ENCODE measurements around the gene MMAB. TPM values are rescaled to one million over a fixed set of nuclear protein-coding genes. Genes with fewer than 3 reads are reported as not detected.

Gene MMAB
- total and polyA plus RNA-seq, 10 of the 15 experiments (the other 5 are each of a cell fraction or from before 2014, with no cell fraction given), result 10.6 to 65.3 (median 45.2) TPM

DNA sequence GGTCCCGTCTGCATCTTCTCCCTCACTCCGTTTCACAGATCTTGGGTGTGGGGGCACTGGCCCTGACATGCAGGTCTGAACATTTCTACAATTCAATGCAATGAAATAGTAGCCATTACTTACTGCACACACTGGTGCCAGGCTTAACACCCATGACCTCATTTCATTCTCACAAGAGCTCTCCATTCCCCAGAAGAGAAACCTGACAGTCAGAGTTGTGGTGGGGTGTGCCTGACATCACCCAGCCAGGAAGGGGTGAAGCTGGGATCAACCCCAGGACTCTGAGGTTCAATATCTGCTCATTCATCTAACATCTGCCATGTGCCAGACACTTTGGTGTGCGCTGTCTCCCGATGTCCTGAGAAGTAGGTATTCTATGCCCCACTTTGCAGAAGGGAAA lies 35.0 kb upstream of the MMAB start:
- 29% methylated on average over 4 of the region's 4 CpGs for WGBS (ENCODE audit: insufficient coverage, insufficient replicate concordance, low lambda C conversion rate, missing lambda C conversion rate)
- no peak overlapping the region for H2AFZ ChIP-seq (ENCODE audit: control insufficient read depth, low read depth, low read length)
- no peak overlapping the region for H3K27ac ChIP-seq (ENCODE audit: control insufficient read depth, insufficient read depth)
- ChIA-PET POLR2A (no interaction called here), SMC1A (ENCODE audit: uncharacterized antibody, unreplicated experiment) (interaction anchor here (1.3 kb wide), 1 partner anchor 69 kb away, joined by 3 read pairs; no protein-coding TSS in a partner anchor), RAD21 (ENCODE audit: unreplicated experiment) (no interaction called here), CTCF (no interaction called here)
- H3K36me3 ChIP-seq (ENCODE audit: control insufficient read depth in 2 of 2, insufficient read depth in 2 of 2, low read length in 1 of 2), result no peaks in the 10 kb centered on the region
- no peaks in the 10 kb centered on the region for H3K79me2 ChIP-seq (ENCODE audit: control insufficient read depth, insufficient read depth, low read length)
- H3K4me2 ChIP-seq (ENCODE audit: control insufficient read depth, insufficient read depth), result no peak overlapping the region
- H3K4me3 ChIP-seq, result no peak overlapping the region
- no peak for FAIRE-seq
- H4K20me1 ChIP-seq (ENCODE audit: control insufficient read depth, insufficient read depth), result peaks cover 3% of the 10 kb centered on the region; the same call in 1 of the 2 replicates
- TF ChIP-seq BMI1 (IDR thresholded peaks at IDR 0.05; ENCODE audit: borderline replicate concordance), result no peak
- no peak for TF ChIP-seq MTA2 (IDR thresholded peaks at IDR 0.05; ENCODE audit: low read depth)
- TF ChIP-seq FOS (IDR thresholded peaks at IDR 0.05; ENCODE audit: borderline replicate concordance, extremely low read depth, insufficient read length), result no peak
- no peak for TF ChIP-seq NRF1 (conservative IDR thresholded peaks at IDR 0.05; ENCODE audit: low read depth, low read length)
- no peak for TF ChIP-seq PML (IDR thresholded peaks at IDR 0.05; ENCODE audit: low read length)
- H3K9ac ChIP-seq (ENCODE audit: control insufficient read depth, insufficient read depth, low read length), result no peak overlapping the region
- ATAC-seq, result no peak
- no peak for DNase-seq (ENCODE audit: low read depth, low spot score)
- H3K9me3 ChIP-seq (replicated peaks; ENCODE audit: control insufficient read depth, insufficient read depth, low read length), result no peaks in the 10 kb centered on the region
- peaks cover 0 to 2% of the 10 kb centered on the region in 2 experiments; a peak in 2 of 4 replicates for H3K27me3 ChIP-seq (replicated peaks in 1 of 2; ENCODE audit: control insufficient read depth in 2 of 2, insufficient read depth in 2 of 2, low read length in 1 of 2)
- no TSS peak for BruUV-seq (replicated peaks)
- intact Hi-C loops (cut with micrococcal nuclease; ENCODE audit: unreplicated experiment), result no loop called here
- no peaks in the 10 kb centered on the region for H3K4me1 ChIP-seq (ENCODE audit: control insufficient read depth, insufficient read depth, low read length)
- in situ Hi-C loops (cut with MboI), result no loop called here

DNA sequence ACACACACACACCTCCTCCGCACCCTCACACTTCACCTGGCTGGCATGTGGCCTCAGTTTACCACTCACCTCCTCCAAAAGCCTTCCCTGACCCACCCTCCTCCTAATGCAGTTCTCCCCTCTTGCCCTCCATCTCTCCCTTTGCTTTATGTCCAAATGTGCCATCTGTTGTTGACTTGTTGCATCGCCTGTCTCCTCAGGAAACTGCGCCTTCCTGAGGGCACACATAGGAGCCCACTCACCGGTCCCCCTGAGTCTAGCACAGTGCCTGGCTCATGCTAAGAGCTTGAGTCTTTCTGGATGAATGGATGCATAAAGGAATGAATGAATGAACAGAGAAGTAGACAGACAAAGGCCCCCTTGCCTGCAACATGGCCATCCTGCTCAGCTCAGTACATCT lies 34.3 kb upstream of the MMAB start:
- no peak overlapping the region for H3K4me3 ChIP-seq
- ChIA-PET RAD21 (ENCODE audit: unreplicated experiment) (no interaction called here), CTCF (no interaction called here), POLR2A (no interaction called here), SMC1A (ENCODE audit: uncharacterized antibody, unreplicated experiment) (no interaction called here)
- no peaks in the 10 kb centered on the region; a peak in 1 of 4 replicates for H3K27me3 ChIP-seq (replicated peaks in 1 of 2; ENCODE audit: control insufficient read depth in 2 of 2, insufficient read depth in 2 of 2, low read length in 1 of 2)
- in situ Hi-C loops (cut with MboI), result no loop called here
- no peak overlapping the region for H2AFZ ChIP-seq (ENCODE audit: control insufficient read depth, low read depth, low read length)
- no peaks in the 10 kb centered on the region for H3K9me3 ChIP-seq (replicated peaks; ENCODE audit: control insufficient read depth, insufficient read depth, low read length)
- no TSS peak for BruUV-seq (replicated peaks)
- FAIRE-seq (no peak), DNase-seq (ENCODE audit: low read depth, low spot score) (no peak), ATAC-seq (no peak)
- H3K36me3 ChIP-seq (ENCODE audit: control insufficient read depth in 2 of 2, insufficient read depth in 2 of 2, low read length in 1 of 2), result no peaks in the 10 kb centered on the region
- H3K27ac ChIP-seq (ENCODE audit: control insufficient read depth, insufficient read depth), result no peak overlapping the region
- intact Hi-C loops (cut with micrococcal nuclease; ENCODE audit: unreplicated experiment), result no loop called here
- H3K4me2 ChIP-seq (ENCODE audit: control insufficient read depth, insufficient read depth), result no peak overlapping the region
- no peak overlapping the region for H3K9ac ChIP-seq (ENCODE audit: control insufficient read depth, insufficient read depth, low read length)
- H3K4me1 ChIP-seq (ENCODE audit: control insufficient read depth, insufficient read depth, low read length), result no peaks in the 10 kb centered on the region
- H3K79me2 ChIP-seq (ENCODE audit: control insufficient read depth, insufficient read depth, low read length), result no peaks in the 10 kb centered on the region
- 20% methylated on average over 4 of the region's 4 CpGs for WGBS (ENCODE audit: insufficient coverage, insufficient replicate concordance, low lambda C conversion rate, missing lambda C conversion rate)
- no peaks in the 10 kb centered on the region for H4K20me1 ChIP-seq (ENCODE audit: control insufficient read depth, insufficient read depth)
- TF ChIP-seq EP300 (IDR thresholded peaks at IDR 0.05; ENCODE audit: borderline replicate concordance in 1 of 2, control insufficient read depth in 1 of 2, low read depth in 2 of 2, low read length in 2 of 2), result no peak
- TF ChIP-seq MTA2 (IDR thresholded peaks at IDR 0.05; ENCODE audit: low read depth), result no peak
- TF ChIP-seq NR2C1 (IDR thresholded peaks at IDR 0.05), result no peak
- TF ChIP-seq MYC (IDR thresholded peaks at IDR 0.05; ENCODE audit: insufficient read depth, insufficient read length, insufficient replicate concordance, low read length, severe bottlenecking), result no peak
- no peak for TF ChIP-seq HCFC1 (IDR thresholded peaks at IDR 0.05; ENCODE audit: low read length)
- no peak for TF ChIP-seq ZNF274 (IDR thresholded peaks at IDR 0.05; ENCODE audit: insufficient read depth, insufficient read length)
- TF ChIP-seq STAT3 (IDR thresholded peaks at IDR 0.05; ENCODE audit: low read depth, low read length), result no peak
- TF ChIP-seq BCL11A (IDR thresholded peaks at IDR 0.05; ENCODE audit: low read depth, low read length), result no peak
- TF ChIP-seq YY1 (IDR thresholded peaks at IDR 0.05; ENCODE audit: low read depth, low read length), result no peak
- TF ChIP-seq CHD4 (IDR thresholded peaks at IDR 0.05), result no peak
- TF ChIP-seq, protein P1, sequence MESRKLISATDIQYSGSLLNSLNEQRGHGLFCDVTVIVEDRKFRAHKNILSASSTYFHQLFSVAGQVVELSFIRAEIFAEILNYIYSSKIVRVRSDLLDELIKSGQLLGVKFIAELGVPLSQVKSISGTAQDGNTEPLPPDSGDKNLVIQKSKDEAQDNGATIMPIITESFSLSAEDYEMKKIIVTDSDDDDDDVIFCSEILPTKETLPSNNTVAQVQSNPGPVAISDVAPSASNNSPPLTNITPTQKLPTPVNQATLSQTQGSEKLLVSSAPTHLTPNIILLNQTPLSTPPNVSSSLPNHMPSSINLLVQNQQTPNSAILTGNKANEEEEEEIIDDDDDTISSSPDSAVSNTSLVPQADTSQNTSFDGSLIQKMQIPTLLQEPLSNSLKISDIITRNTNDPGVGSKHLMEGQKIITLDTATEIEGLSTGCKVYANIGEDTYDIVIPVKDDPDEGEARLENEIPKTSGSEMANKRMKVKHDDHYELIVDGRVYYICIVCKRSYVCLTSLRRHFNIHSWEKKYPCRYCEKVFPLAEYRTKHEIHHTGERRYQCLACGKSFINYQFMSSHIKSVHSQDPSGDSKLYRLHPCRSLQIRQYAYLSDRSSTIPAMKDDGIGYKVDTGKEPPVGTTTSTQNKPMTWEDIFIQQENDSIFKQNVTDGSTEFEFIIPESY (IDR thresholded peaks at IDR 0.05), result no peak
- TF ChIP-seq, protein P2, sequence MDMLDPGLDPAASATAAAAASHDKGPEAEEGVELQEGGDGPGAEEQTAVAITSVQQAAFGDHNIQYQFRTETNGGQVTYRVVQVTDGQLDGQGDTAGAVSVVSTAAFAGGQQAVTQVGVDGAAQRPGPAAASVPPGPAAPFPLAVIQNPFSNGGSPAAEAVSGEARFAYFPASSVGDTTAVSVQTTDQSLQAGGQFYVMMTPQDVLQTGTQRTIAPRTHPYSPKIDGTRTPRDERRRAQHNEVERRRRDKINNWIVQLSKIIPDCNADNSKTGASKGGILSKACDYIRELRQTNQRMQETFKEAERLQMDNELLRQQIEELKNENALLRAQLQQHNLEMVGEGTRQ (IDR thresholded peaks at IDR 0.05; ENCODE audit: borderline replicate concordance, low read depth, low read length), result no peak
- TF ChIP-seq MEF2B (IDR thresholded peaks at IDR 0.05; ENCODE audit: partially characterized antibody, poor library complexity, severe bottlenecking), result no peak
- TF ChIP-seq POLR2AphosphoS5 (IDR thresholded peaks at IDR 0.05; ENCODE audit: low read length), result no peak

All from GM12878 (cell line).